Activated CD4-positive, alpha-beta T cell treated with anti-CD3 and anti-CD28 coated beads, Interleukin-2, amount 10 ng/mL, durations not matched to agents 7 days and 5 days (primary cell): ENCODE data around the gene CCDC91. TPM values are rescaled to one million over a fixed set of nuclear protein-coding genes. Genes with fewer than 3 reads are reported as not detected.
"Not testable (repeated sequence)": the region's sequence is repeated elsewhere in the genome, so short reads cannot be mapped to it uniquely, and the experiment has no call there.

Experiments
- CTCF ChIA-PET: fragments of 350-600 bp; sonication (Branson Sonifier 250); formaldehyde crosslinking; loops from one replicate; lab custom pipeline; 2021; ENCODE audit warnings: antibody characterized with exemption; lab: Charles Lee
- POLR2A ChIA-PET: fragments of 350-600 bp; sonication (Branson Sonifier 250); formaldehyde crosslinking; loops from one replicate; lab custom pipeline; 2021; ENCODE audit warnings: antibody characterized with exemption; lab: Charles Lee
- DNase-seq: peaks from one replicate; pipeline ENCODE4 v3.0.0-alpha.2; 2020
- H3K27ac Mint-ChIP-seq: one replicate; pipeline ENCODE4 v1.8.0; 2021; ENCODE audit warnings: mild to moderate bottlenecking, moderate library complexity, mixed read lengths
- H3K27me3 Mint-ChIP-seq: one replicate; pipeline ENCODE4 v1.8.0; 2021; ENCODE audit warnings: mixed read lengths
- H3K36me3 Mint-ChIP-seq: one replicate; pipeline ENCODE4 v1.8.0; 2021; ENCODE audit warnings: low read depth, mixed read lengths
- H3K4me1 Mint-ChIP-seq: one replicate; pipeline ENCODE4 v1.8.0; 2021; ENCODE audit warnings: mixed read lengths
- H3K4me3 Mint-ChIP-seq: one replicate; pipeline ENCODE4 v1.8.0; 2021; ENCODE audit warnings: mild to moderate bottlenecking, moderate library complexity, mixed read lengths
- H3K9me3 Mint-ChIP-seq: one replicate; pipeline ENCODE4 v1.8.0; 2021; ENCODE audit warnings: mixed read lengths
- total RNA-seq, 2 experiments: library from RNA; stranded (reverse); gene quantifications; one replicate each; pipeline ENCODE4 v1.2.3, GENCODE V29; 2021

Gene CCDC91
- total RNA-seq, 2 experiments from 2014 or later = 17.0 to 23.2 TPM

GRCh38 chr12:28471762-28472161 lies 281.5 kb downstream of the CCDC91 start:
- H3K9me3 Mint-ChIP-seq, CTCF ChIA-PET, H3K27me3 Mint-ChIP-seq, H3K36me3 Mint-ChIP-seq, H3K4me3 Mint-ChIP-seq, H3K4me1 Mint-ChIP-seq, POLR2A ChIA-PET, H3K27ac Mint-ChIP-seq, DNase-seq: not testable (repeated sequence)

- H3K27me3 Mint-ChIP-seq, H3K27ac Mint-ChIP-seq, H3K4me1 Mint-ChIP-seq, POLR2A ChIA-PET, DNase-seq, H3K9me3 Mint-ChIP-seq, H3K36me3 Mint-ChIP-seq, H3K4me3 Mint-ChIP-seq, CTCF ChIA-PET: not testable (repeated sequence)
These were observed 285.9 kb downstream of the CCDC91 start for GRCh38 chr12:28476206-28476605.

- H3K27me3 Mint-ChIP-seq, H3K4me1 Mint-ChIP-seq, POLR2A ChIA-PET, H3K36me3 Mint-ChIP-seq, CTCF ChIA-PET, H3K4me3 Mint-ChIP-seq, H3K27ac Mint-ChIP-seq, DNase-seq, H3K9me3 Mint-ChIP-seq: not testable (repeated sequence)
These were observed 288.8 kb downstream of the CCDC91 start for GRCh38 chr12:28479097-28479496.

- Mint-ChIP-seq H3K27me3 (no peaks in the 10 kb centered on the region), H3K36me3 (peaks cover 5% of the 10 kb centered on the region), H3K4me3 (no peak overlapping the region), H3K27ac (no peak overlapping the region), H3K4me1 (no peaks in the 10 kb centered on the region), H3K9me3 (peaks cover 4% of the 10 kb centered on the region)
- ChIA-PET POLR2A (no interaction called here), CTCF (no interaction called here)
- no peak for DNase-seq
These were observed 289.4 kb downstream of the CCDC91 start for GRCh38 chr12:28479683-28480082.

GRCh38 chr12:28484156-28484555 lies 293.9 kb downstream of the CCDC91 start:
- POLR2A ChIA-PET = no interaction called here
- no peak overlapping the region for H3K4me3 Mint-ChIP-seq
- H3K4me1 Mint-ChIP-seq = no peaks in the 10 kb centered on the region
- no peaks in the 10 kb centered on the region for H3K27me3 Mint-ChIP-seq
- H3K36me3 Mint-ChIP-seq = no peaks in the 10 kb centered on the region
- CTCF ChIA-PET = no interaction called here
- DNase-seq = no peak
- H3K27ac Mint-ChIP-seq = no peak overlapping the region
- no peaks in the 10 kb centered on the region for H3K9me3 Mint-ChIP-seq

- CTCF ChIA-PET = no interaction called here
- H3K27me3 Mint-ChIP-seq = no peaks in the 10 kb centered on the region
- H3K9me3 Mint-ChIP-seq = no peaks in the 10 kb centered on the region
- no peaks in the 10 kb centered on the region for H3K4me1 Mint-ChIP-seq
- H3K4me3 Mint-ChIP-seq = no peak overlapping the region
- no peaks in the 10 kb centered on the region for H3K36me3 Mint-ChIP-seq
- H3K27ac Mint-ChIP-seq = no peak overlapping the region
- no peak for DNase-seq
- POLR2A ChIA-PET = no interaction called here
These were observed 296.3 kb downstream of the CCDC91 start for GRCh38 chr12:28486521-28486920.

- Mint-ChIP-seq H3K9me3 (no peaks in the 10 kb centered on the region), H3K27ac (no peak overlapping the region), H3K4me1 (no peaks in the 10 kb centered on the region), H3K4me3 (no peak overlapping the region), H3K36me3 (no peaks in the 10 kb centered on the region), H3K27me3 (no peaks in the 10 kb centered on the region)
- DNase-seq = no peak
- POLR2A ChIA-PET = no interaction called here
- CTCF ChIA-PET = no interaction called here
These were observed 299.0 kb downstream of the CCDC91 start for GRCh38 chr12:28489246-28489645.

GRCh38 chr12:28497889-28498411 lies 307.7 kb downstream of the CCDC91 start:
- DNase-seq = no peak
- H3K27me3 Mint-ChIP-seq = no peaks in the 10 kb centered on the region
- no peak overlapping the region for H3K27ac Mint-ChIP-seq
- H3K4me1 Mint-ChIP-seq = peaks cover 7% of the 10 kb centered on the region
- no peak overlapping the region for H3K4me3 Mint-ChIP-seq
- POLR2A ChIA-PET = no interaction called here
- no peaks in the 10 kb centered on the region for H3K36me3 Mint-ChIP-seq
- H3K9me3 Mint-ChIP-seq = no peaks in the 10 kb centered on the region
- CTCF ChIA-PET = no interaction called here

GRCh38 chr12:28498850-28499249 lies 308.6 kb downstream of the CCDC91 start:
- Mint-ChIP-seq H3K9me3 (no peaks in the 10 kb centered on the region), H3K36me3 (no peaks in the 10 kb centered on the region)
- CTCF ChIA-PET = no interaction called here

GRCh38 chr12:28500373-28501024 lies 310.2 kb downstream of the CCDC91 start:
- ChIA-PET POLR2A (no interaction called here), CTCF (no interaction called here)
- Mint-ChIP-seq H3K4me3 (no peak overlapping the region), H3K27ac (no peak overlapping the region), H3K4me1 (peaks cover 7% of the 10 kb centered on the region), H3K36me3 (no peaks in the 10 kb centered on the region), H3K9me3 (no peaks in the 10 kb centered on the region), H3K27me3 (no peaks in the 10 kb centered on the region)
- DNase-seq = no peak

More at GRCh38 chr12:28498850-28499249, 308.6 kb downstream of the CCDC91 start:
- POLR2A ChIA-PET = no interaction called here
- no peaks in the 10 kb centered on the region for H3K27me3 Mint-ChIP-seq
- peaks cover 7% of the 10 kb centered on the region for H3K4me1 Mint-ChIP-seq
- no peak for DNase-seq
- no peak overlapping the region for H3K4me3 Mint-ChIP-seq
- H3K27ac Mint-ChIP-seq = no peak overlapping the region

- Mint-ChIP-seq H3K9me3 (no peaks in the 10 kb centered on the region), H3K27me3 (no peaks in the 10 kb centered on the region), H3K4me1 (no peaks in the 10 kb centered on the region), H3K4me3 (no peak overlapping the region), H3K36me3 (no peaks in the 10 kb centered on the region), H3K27ac (no peak overlapping the region)
- ChIA-PET CTCF (no interaction called here), POLR2A (no interaction called here)
- DNase-seq = no peak
These were observed 316.0 kb downstream of the CCDC91 start for GRCh38 chr12:28506271-28506670.

GRCh38 chr12:28507033-28507432 lies 316.8 kb downstream of the CCDC91 start:
- no peaks in the 10 kb centered on the region for H3K4me1 Mint-ChIP-seq
- H3K36me3 Mint-ChIP-seq = no peaks in the 10 kb centered on the region
- ChIA-PET POLR2A (no interaction called here), CTCF (no interaction called here)
- DNase-seq = no peak
- H3K27me3 Mint-ChIP-seq = no peaks in the 10 kb centered on the region
- no peak overlapping the region for H3K27ac Mint-ChIP-seq
- H3K9me3 Mint-ChIP-seq = no peaks in the 10 kb centered on the region
- no peak overlapping the region for H3K4me3 Mint-ChIP-seq

GRCh38 chr12:28507867-28508266 lies 317.6 kb downstream of the CCDC91 start:
- CTCF ChIA-PET = no interaction called here
- no peak for DNase-seq
- H3K27ac Mint-ChIP-seq = no peak overlapping the region
- POLR2A ChIA-PET = no interaction called here
- no peaks in the 10 kb centered on the region for H3K9me3 Mint-ChIP-seq
- H3K4me1 Mint-ChIP-seq = no peaks in the 10 kb centered on the region
- H3K4me3 Mint-ChIP-seq = no peak overlapping the region
- no peaks in the 10 kb centered on the region for H3K27me3 Mint-ChIP-seq
- H3K36me3 Mint-ChIP-seq = no peaks in the 10 kb centered on the region

GRCh38 chr12:28512406-28512805 lies 322.1 kb downstream of the CCDC91 start:
- Mint-ChIP-seq H3K4me3 (no peak overlapping the region), H3K36me3 (no peaks in the 10 kb centered on the region), H3K9me3 (no peaks in the 10 kb centered on the region), H3K27me3 (no peaks in the 10 kb centered on the region), H3K27ac (no peak overlapping the region), H3K4me1 (no peaks in the 10 kb centered on the region)
- CTCF ChIA-PET = no interaction called here
- POLR2A ChIA-PET = no interaction called here
- no peak for DNase-seq
